Spleen (tissue), 11 donors: ENCODE data around the gene RBM47. TPM values are rescaled to one million over a fixed set of nuclear protein-coding genes. Genes with fewer than 3 reads are reported as not detected.

ENCODE experiments used
- DNase-seq: peaks from one replicate; pipeline ENCODE4 v3.0.0-alpha.2; 2020
- H3K27ac ChIP-seq, 8 donors: fragments of 200-600 bp; sonication (generic) in 7 of 8; 1 replicate in 4 of 8; 2 replicates in 4 of 8; pipeline versions ENCODE4 v1.5.0 to v1.8.0; 2016 to 2021; ENCODE audit warnings: inconsistent platforms in 4 of 8, mild to moderate bottlenecking in 4 of 8, moderate library complexity in 1 of 8
- H3K27me3 ChIP-seq, 7 donors: fragments of 200-600 bp; sonication (generic) in 6 of 7; replicated peaks in 1 of 7; 1 replicate in 4 of 7; 2 replicates in 3 of 7; pipeline versions ENCODE4 v1.5.0 to v1.8.0; 2016 to 2021; ENCODE audit warnings: inconsistent platforms in 3 of 7, mild to moderate bottlenecking in 1 of 7
- H3K36me3 ChIP-seq, 6 donors: fragments of 200-600 bp; sonication (generic) in 5 of 6; 1 replicate in 4 of 6; 2 replicates in 2 of 6; pipeline versions ENCODE4 v1.5.0 to v1.8.0; 2016 to 2021; ENCODE audit warnings: inconsistent platforms in 2 of 6
- H3K4me1 ChIP-seq, 6 donors: fragments of 200-600 bp; sonication (generic) in 5 of 6; 1 replicate in 3 of 6; 2 replicates in 3 of 6; pipeline versions ENCODE4 v1.5.0 to v1.8.0; 2016 to 2021; ENCODE audit warnings: inconsistent platforms in 3 of 6
- H3K4me3 ChIP-seq, 8 donors: fragments of 200-600 bp; sonication (generic) in 7 of 8; 1 replicate in 4 of 8; 2 replicates in 4 of 8; pipeline versions ENCODE4 v1.5.0 to v1.8.0; 2016 to 2021; ENCODE audit warnings: inconsistent platforms in 4 of 8, mild to moderate bottlenecking in 4 of 8, moderate library complexity in 2 of 8
- H3K9me3 ChIP-seq, 8 donors: fragments of 200-600 bp; sonication (generic) in 7 of 8; 1 replicate in 4 of 8; 2 replicates in 4 of 8; pipeline versions ENCODE4 v1.5.0 to v1.8.0; 2016 to 2021; ENCODE audit warnings: inconsistent platforms in 4 of 8
- CTCF ChIP-seq, 11 experiments: fragments of 200-600 bp in 7 of 11; fragments of 450-650 bp in 4 of 11; sonication (generic) in 4 of 11; IDR thresholded peaks in 8 of 11; conservative IDR thresholded peaks in 3 of 11; 1 replicate in 7 of 11; 2 replicates in 4 of 11; pipeline versions ENCODE4 v1.4.0 to v1.8.0; 2016 to 2021; ENCODE audit warnings: antibody characterized with exemption in 11 of 11, inconsistent platforms in 4 of 11, mild to moderate bottlenecking in 1 of 11
- POLR2A ChIP-seq, 3 donors: fragments of 450-650 bp; IDR thresholded peaks; one replicate each; pipeline ENCODE4 v1.5.1; 2017; ENCODE audit warnings: antibody characterized with exemption in 3 of 3, mild to moderate bottlenecking in 1 of 3
- POLR2AphosphoS5 ChIP-seq, 3 donors: sonication (generic); formaldehyde crosslinking; IDR thresholded peaks; one replicate each; pipeline ENCODE4 v1.5.1; 2017; ENCODE audit warnings: antibody characterized with exemption in 3 of 3
- WGBS, 5 donors: extraction: QIAGEN DNeasy Blood & Tissue Kit in 3 of 5; methylation state at CpG; one replicate each; pipeline versions ENCODE4 v1.1.5 to v1.1.7; 2013 to 2018; 5-methylcytosine and 5-hydroxymethylcytosine counted together
- intact Hi-C: fragments of 100-400 bp; cut with DNase I; formaldehyde crosslinking; loops from one replicate; pipeline ENCODE4 v1.15.0; 2023; ENCODE audit warnings: low total_unique reads
- polyA plus RNA-seq, 3 donors: library from polyadenylated mRNA; stranded (reverse); fragments of 200-250 nt; gene quantifications; one replicate each; pipeline ENCODE4 v1.2.1, GENCODE V29; 2013
- total RNA-seq, 7 donors: library from RNA; depleted of rRNA in 3 of 7; stranded (reverse); fragments of >200 nt in 3 of 7; fragmentation: NEBNext Ultra II Directional in 4 of 7; extraction: Animal tissue kit (Norgen Biotek cat#: 25700) in 4 of 7; gene quantifications; one replicate each; pipeline versions ENCODE4 v1.1.0 to v1.2.1, GENCODE V29; 2016 to 2021
- donor health status: healthy with polysubstance abuse.
- donor health status: DM: no; HTN: no; CAD: no; lungs with moderate emphysema.
- donor health status: DM: no; HTN: no; CAD: no.
- donor health status: Bipolar disorder and iron deficiency.
- donor health status: healthy.
- donor health status: DM: no; HTN: no; CAD: no.
- donor health status: DM: yes; HTN: yes; CAD: no.

The RBM47 gene
- total and polyA plus RNA-seq, 10 donors = 6.0 to 164 (median 77.9) TPM

- Histone ChIP-seq H3K9me3 (no peaks in the 10 kb centered on the region), H3K27ac (no peak overlapping the region), H3K36me3 (no peaks in the 10 kb centered on the region), H3K4me3 (no peak overlapping the region), H3K27me3 (no peaks in the 10 kb centered on the region), H3K4me1 (no peaks in the 10 kb centered on the region)
- 68 to 81% (median 78%) methylated on average over 7 of the region's 7 CpGs for whole genome bisulfite sequencing, 5 donors
- no peak for DNase-seq
- no peak for TF ChIP-seq CTCF (IDR thresholded peaks at IDR 0.05 in 8 of 11, conservative IDR thresholded peaks at IDR 0.05 in 3 of 11)
- TF ChIP-seq POLR2A (IDR thresholded peaks at IDR 0.05) = no peak
- no peak for TF ChIP-seq POLR2AphosphoS5 (IDR thresholded peaks at IDR 0.05)
- intact Hi-C loops = no loop called here
Measured at GRCh38 chr4:40377512-40378365, 251.9 kb downstream of the RBM47 start.

GRCh38 chr4:40375620-40376019 is 254.0 kb downstream of the RBM47 start:
- TF ChIP-seq CTCF (IDR thresholded peaks at IDR 0.05 in 8 of 11, conservative IDR thresholded peaks at IDR 0.05 in 3 of 11) = no peak
- TF ChIP-seq POLR2AphosphoS5 (IDR thresholded peaks at IDR 0.05) = no peak
- TF ChIP-seq POLR2A (IDR thresholded peaks at IDR 0.05) = no peak
- H3K27ac ChIP-seq = no peak overlapping the region

GRCh38 chr4:40375095-40375494 is 254.6 kb downstream of the RBM47 start:
- WGBS, 5 donors = 76 to 93% (median 87%) methylated on average over 10 of the region's 10 CpGs

More at GRCh38 chr4:40375620-40376019, 254.0 kb downstream of the RBM47 start:
- 87 to 93% (median 89%) methylated on average over 2 of the region's 2 CpGs for WGBS, 5 donors
- DNase-seq = no peak
- no peaks in the 10 kb centered on the region for H3K36me3 ChIP-seq
- intact Hi-C loops = no loop called here
- H3K4me3 ChIP-seq = no peak overlapping the region
- no peaks in the 10 kb centered on the region for H3K9me3 ChIP-seq
- no peaks in the 10 kb centered on the region for H3K4me1 ChIP-seq
- no peaks in the 10 kb centered on the region for H3K27me3 ChIP-seq

More at GRCh38 chr4:40375095-40375494, 254.6 kb downstream of the RBM47 start:
- no peak for DNase-seq
- Histone ChIP-seq H3K4me3 (no peak overlapping the region), H3K36me3 (no peaks in the 10 kb centered on the region), H3K4me1 (no peaks in the 10 kb centered on the region), H3K27ac (no peak overlapping the region), H3K9me3 (no peaks in the 10 kb centered on the region), H3K27me3 (no peaks in the 10 kb centered on the region)
- TF ChIP-seq CTCF (IDR thresholded peaks at IDR 0.05 in 8 of 11, conservative IDR thresholded peaks at IDR 0.05 in 3 of 11) = no peak
- TF ChIP-seq POLR2A (IDR thresholded peaks at IDR 0.05) = no peak
- TF ChIP-seq POLR2AphosphoS5 (IDR thresholded peaks at IDR 0.05) = no peak
- intact Hi-C loops = no loop called here
